HG02610 (cell line): ENCODE data around the gene PHOX2B.
"Not testable (repeated sequence)": the region's sequence is repeated elsewhere in the genome, so short reads cannot be mapped to it uniquely, and the experiment has no call there.

Experiments
- ATAC-seq: cut with Tn5 transposase; IDR thresholded peaks from one replicate; pipeline ENCODE4 v1.9.1; 2021; ENCODE audit warnings: mild to moderate bottlenecking, moderate library complexity; ENCODE audit not compliant: unreplicated experiment

The PHOX2B gene

DNA sequence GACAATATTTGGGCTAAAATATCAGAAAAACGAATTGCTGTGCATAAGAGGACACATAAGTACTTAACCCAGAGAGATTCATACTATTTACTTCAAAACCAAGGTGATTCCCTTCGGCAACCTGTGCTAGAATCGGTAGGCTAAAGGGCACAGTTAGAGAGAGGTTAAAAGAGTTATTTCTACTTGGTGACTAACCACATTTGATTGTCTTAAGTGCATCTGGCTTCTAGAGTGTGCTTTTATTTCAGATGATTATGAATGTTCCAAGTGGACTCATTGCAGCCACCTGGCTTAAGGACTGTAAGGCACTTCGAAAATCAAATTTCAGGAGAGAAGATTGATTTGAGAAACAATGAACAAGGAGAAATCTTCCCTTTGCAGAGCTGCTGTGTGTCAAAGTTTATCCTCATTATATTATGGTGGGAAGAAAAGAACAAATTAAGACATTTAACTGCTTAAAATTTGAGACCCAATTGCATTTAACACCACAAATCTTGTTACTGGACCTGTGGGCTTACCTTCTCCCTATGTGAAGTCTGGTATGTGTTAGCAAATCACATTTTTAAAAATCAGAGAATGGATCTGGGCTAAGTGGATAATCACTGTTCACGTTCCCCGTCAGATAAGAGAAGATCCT is 34.0 kb downstream of the PHOX2B start:
- no peak for ATAC-seq

DNA sequence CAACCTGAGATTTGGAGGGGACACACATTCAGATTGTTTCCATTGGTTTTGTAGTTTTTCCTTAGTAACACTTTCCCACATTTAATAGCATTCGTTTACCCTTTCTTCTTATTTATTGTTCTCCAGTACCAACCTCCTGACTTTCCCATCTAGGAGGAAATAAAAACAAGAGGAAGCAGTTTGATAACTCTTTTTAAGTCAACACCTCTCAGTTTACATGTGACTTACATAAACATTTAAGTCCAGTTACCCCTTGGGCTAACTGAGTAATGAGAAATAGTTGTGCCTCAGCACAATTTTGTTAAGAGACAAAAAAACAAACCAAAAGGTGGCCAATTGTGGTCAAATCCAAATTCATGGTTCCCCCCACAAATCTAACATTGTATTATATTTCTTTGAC is 34.8 kb downstream of the PHOX2B start:
- no peak for ATAC-seq

DNA sequence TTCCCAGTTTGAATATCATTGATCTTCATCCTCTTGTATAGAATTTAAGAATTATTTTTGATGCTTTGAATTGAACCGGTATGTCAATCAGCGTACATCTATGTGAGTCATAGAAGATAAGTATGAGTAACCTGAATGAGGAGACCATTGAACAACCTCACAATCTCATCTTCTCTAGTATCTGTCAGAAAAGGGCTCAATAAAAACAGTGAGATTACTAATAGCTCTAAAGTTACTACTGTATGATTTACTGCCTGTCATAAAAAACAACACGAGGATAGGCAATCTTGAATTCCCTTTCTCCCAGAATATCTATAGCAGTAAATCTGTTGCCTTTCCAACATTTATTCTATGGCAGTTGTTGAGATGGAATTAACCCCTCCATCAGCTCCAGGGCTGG is 36.1 kb downstream of the PHOX2B start:
- ATAC-seq = no peak

DNA sequence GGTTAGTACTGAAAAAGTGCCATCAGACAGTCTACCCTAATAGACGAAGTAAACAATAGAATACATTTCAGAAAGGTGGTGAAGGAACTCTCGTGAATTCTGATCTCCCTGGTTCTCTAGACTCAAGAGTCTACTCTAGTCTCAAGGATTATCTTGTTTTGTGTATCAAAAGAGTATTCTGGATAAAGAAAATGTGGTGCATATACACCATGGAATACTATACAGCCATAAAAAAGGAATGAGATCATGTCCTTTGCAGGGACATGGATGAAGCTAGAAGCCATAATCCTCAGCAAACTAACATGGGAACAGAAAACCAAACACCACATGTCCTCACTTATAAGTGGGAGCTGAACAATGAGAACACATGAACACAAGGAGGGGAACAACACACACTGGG is 36.9 kb downstream of the PHOX2B start:
- not testable (repeated sequence) for ATAC-seq

DNA sequence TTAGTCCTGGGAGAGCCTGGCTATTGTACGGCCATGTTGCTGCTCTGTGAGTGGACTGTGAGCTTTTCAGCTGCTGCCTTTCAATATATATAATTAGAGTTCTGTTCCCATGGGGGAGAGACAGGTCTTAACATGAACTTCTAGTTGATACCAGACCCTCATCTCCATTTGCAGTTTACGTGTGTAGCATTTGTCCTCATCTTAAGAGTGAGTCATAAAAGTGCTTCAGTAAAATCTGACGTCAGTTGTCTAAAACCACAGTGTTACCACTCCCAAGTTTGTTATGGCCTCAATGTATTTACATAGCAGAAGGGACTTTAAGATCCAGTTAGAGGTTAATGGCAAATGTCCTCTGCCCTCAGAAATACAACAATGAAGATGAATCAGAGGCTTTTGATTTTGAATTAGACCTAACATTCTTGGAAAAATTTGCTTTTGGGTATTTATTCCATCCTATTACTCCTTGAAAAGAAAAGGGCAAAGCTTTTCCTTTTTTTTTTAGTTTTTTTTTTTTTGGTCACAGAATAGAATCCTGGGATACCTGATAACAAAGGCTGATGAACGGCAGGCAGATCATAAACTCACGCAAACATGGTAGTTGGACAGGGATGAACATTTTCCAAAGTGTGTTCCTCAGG is 38.6 kb downstream of the PHOX2B start:
- no peak for ATAC-seq

DNA sequence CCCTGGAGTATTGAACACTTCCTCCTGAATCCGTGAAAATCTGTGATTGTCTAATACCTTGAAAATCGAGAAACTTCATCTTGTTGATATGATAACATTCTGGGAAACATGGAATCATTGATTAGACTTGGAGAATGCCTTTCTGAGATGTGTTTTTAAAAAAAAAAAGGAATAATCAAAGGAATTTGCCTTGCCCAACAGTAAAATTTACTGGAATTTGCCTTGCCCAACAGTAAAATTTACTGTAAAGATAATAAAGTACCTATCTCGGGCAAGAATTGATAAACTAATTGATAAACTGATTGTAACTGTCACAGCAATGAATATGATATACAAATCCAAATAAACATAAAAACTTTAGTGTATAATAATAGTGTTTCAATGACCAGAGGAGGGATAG is 44.7 kb downstream of the PHOX2B start:
- ATAC-seq = no peak

DNA sequence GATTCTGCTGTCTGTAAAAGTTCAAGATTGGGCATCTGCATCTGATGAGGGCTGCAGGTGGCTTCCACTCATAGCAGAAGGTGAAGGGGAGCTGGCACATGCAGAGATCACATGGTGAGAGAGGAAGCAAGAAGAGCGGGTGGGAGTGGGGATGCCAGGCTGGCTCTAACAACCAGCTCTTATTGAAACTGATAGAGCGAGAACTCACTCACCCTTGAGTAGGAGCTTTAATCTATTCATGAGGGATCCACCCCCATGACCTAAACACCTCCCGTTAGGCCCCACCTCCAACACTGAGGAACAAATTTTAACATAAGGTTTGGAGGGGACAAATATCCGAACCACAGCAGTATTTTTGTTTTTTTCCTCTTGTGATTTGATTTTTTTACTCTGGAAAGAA is 45.8 kb downstream of the PHOX2B start:
- no peak for ATAC-seq

DNA sequence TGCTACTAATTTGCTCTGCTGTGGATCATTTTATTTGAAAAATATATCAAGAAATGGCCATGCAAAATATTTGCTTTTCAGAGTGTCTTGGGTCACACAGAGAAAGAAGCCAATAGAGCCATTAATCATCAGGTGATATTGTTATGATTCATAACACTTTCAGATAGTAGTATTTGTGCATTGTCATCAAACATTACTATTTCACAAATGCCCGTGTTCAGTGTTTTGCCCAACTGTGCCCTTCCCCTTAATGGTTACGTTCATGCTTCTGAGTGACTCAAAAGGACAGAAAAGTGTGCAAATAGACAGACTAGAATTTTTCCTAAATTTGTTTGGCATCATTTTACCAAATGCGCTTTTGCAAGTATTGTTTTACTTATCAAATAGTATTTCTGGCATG is 46.5 kb downstream of the PHOX2B start:
- no peak for ATAC-seq

DNA sequence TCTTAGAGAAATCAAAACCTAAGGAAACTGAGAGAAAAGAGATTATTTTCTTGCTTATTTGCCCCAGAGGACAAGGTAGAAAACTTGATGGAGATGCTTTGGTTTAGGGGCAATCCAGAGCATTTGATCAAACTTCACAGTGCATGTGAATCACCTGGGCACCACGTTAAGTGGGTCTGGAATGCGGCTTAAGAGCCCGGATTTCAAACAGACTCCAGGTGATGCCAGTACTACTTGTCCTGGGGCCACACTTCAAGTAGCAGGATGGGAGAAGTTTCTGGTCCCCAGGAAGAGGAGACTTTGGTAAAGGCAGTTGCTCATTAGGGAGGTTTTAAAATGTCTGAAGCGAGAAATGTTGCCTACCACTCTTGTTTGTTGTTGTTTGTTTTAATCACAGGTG is 51.8 kb downstream of the PHOX2B start:
- no peak for ATAC-seq

DNA sequence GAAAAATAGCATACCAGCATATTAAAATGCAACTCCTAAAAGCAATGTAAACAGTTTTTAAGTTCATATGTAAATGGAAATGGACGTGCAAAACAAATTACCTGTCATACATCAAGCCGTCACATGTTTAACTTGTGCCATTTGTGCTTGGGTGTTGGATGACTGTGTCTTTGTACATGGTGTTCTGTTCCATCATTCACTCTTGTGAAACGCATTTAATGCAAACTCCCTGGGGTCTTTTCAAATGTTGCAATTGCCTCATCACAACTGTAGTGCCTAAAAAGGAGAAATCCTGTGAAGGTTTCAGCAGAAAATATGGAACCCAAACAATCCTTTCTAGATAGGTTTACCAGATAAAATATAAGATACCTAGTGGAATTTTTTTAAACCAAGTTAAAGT is 52.4 kb downstream of the PHOX2B start:
- no peak for ATAC-seq
